HEK293 (cell line): ENCODE measurements around the gene WNT4.

ENCODE experiments used
- HOXA7 ChIP-seq: sonication (generic); formaldehyde crosslinking; IDR thresholded peaks from 2 replicates; pipeline ENCODE4 v1.8.1; 2022; ENCODE audit warnings: missing genetic modification reagents, borderline replicate concordance
- PATZ1 ChIP-seq: fragments of 450-650 bp; formaldehyde crosslinking; IDR thresholded peaks from 2 replicates; pipeline ENCODE4 v1.5.1; 2016; ENCODE audit warnings: missing biosample characterization, missing genetic modification characterization
- PBX3 ChIP-seq: sonication (generic); formaldehyde crosslinking; IDR thresholded peaks from 2 replicates; pipeline ENCODE4 v1.8.1; 2022; ENCODE audit warnings: mild to moderate bottlenecking, moderate library complexity, missing genetic modification reagents
- ZNF157 ChIP-seq: fragments of 450-650 bp; formaldehyde crosslinking; IDR thresholded peaks from 2 replicates; pipeline ENCODE4 v1.5.1; 2016; ENCODE audit warnings: missing biosample characterization, missing genetic modification characterization
- ZNF692 ChIP-seq: fragments of 450-650 bp; formaldehyde crosslinking; IDR thresholded peaks from 2 replicates; pipeline ENCODE4 v1.5.1; 2016; ENCODE audit warnings: missing biosample characterization, missing genetic modification characterization

- TF ChIP-seq PATZ1 (tag by site-specific recombination): no peak
- no peak for TF ChIP-seq ZNF692 (tag by site-specific recombination)
- TF ChIP-seq ZNF157 (tag by site-specific recombination): no peak
- no peak for TF ChIP-seq PBX3 (CRISPR knock-in tag)
- TF ChIP-seq HOXA7 (CRISPR knock-in tag): no peak
Measured at GRCh38 chr1:22096036-22096435, 46.9 kb downstream of the WNT4 start.
